ENCODE measurements around the gene AMDHD1.

The AMDHD1 gene, protein sequence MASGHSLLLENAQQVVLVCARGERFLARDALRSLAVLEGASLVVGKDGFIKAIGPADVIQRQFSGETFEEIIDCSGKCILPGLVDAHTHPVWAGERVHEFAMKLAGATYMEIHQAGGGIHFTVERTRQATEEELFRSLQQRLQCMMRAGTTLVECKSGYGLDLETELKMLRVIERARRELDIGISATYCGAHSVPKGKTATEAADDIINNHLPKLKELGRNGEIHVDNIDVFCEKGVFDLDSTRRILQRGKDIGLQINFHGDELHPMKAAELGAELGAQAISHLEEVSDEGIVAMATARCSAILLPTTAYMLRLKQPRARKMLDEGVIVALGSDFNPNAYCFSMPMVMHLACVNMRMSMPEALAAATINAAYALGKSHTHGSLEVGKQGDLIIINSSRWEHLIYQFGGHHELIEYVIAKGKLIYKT

DNA sequence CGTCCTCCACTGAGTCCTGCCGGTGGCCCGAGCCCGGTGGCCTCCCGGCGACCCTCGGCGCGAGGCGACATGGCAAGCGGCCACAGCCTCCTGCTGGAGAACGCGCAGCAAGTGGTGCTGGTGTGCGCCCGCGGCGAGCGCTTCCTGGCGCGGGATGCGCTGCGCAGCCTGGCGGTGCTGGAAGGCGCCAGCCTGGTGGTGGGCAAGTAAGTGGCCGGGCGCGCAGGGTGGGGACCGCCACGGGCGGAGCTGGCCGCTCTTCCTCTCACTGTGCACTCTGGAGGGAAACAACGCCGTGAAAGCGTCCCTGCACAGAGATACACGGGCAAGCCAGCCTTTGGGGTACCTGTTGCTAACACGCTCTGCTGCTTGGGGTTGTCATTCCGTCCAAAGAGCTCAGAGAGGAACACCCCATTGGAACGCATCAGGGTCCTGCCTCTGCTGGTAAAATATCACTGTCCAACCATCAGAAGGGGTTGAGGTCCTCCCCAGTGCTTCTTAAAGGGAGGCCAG lies at the start of gene AMDHD1:
TSS of gene AMDHD1 (plus strand) at position 2 of the 513 bp plus-strand sequence. CDS start at position 70, 68 bp downstream.
- DNase-seq (ENCODE audit: low read depth in 2 of 2): peak; percentile 24 to 27

DNA sequence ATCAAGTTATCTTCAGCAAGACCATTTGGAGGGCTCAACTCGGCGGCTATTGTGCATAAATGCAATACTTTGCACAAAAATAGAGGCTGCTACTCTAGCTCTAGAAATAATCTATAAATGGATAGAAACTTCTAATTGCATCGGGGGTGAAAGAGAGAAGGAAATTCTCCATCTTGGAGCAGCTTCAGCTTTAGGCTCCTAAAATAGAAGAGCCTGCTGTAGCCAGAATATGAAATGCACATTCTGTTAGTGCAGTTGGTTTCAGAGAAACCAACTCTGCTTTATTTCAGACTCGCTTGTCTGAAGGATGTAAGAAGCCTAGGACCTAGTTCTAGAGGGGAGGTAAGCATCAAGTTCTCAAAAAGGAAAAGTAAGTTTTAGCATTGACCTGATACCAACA lies 46.3 kb upstream of the AMDHD1 start:
- no peak for DNase-seq (ENCODE audit: low read depth in 2 of 2)

DNA sequence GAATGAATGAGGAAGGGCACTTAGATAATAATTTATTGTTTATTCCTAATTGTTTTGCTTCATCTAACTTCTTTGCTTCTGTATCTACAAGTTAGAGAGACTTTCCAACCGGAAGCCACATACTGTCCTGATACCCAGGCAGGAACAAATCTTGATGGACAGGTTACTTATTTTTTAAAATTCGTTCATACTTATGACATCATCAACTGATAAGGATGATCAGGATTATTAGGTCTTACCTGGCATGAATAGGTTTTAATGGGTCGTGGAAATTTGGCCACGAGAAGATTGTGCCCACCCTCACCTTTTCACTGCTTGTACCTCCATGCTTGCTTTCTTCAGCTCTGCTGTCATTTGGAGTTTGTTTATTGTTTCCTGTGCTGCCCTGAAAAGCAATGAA lies 45.0 kb upstream of the AMDHD1 start:
- DNase-seq (ENCODE audit: low read depth in 2 of 2): no peak

DNA sequence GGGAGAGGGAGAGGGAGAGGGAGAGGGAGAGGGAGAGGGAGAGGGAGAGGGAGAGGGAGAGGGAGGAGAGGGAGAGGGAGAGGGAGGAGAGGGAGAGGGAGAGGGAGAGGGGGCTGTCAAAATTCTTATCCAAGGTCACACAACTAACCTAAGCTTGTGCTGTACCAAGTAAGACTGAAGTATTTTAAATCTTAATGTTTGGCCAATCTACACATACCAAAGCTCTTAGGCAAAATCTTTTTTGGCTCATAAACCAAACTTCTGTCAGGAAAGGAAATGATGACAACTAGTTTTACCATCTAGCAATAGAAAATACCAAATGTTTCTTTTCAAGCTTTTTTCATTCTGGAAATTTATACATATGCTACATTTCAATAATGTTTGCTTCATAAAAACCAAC lies 34.6 kb upstream of the AMDHD1 start:
- DNase-seq (ENCODE audit: low read depth in 2 of 2): no peak

DNA sequence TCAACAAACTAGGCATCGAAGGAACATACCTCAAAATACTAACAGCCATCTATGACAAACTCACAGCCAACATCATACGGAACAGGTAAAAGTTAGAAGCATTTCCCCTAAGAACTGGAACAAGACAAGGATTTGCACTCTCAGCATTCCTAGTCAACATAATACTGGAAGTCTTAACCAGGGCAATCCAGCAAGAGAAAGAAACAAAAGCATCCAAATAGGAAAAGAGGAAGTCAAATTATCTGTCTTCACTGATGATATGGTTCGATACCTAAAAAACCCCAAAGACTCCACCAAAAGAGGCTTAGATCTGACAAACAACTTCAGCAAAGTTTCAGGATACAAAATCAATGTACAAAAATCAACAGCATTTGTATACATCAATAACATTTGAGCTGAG lies 33.3 kb upstream of the AMDHD1 start:
- no peak for DNase-seq (ENCODE audit: low read depth in 2 of 2)

DNA sequence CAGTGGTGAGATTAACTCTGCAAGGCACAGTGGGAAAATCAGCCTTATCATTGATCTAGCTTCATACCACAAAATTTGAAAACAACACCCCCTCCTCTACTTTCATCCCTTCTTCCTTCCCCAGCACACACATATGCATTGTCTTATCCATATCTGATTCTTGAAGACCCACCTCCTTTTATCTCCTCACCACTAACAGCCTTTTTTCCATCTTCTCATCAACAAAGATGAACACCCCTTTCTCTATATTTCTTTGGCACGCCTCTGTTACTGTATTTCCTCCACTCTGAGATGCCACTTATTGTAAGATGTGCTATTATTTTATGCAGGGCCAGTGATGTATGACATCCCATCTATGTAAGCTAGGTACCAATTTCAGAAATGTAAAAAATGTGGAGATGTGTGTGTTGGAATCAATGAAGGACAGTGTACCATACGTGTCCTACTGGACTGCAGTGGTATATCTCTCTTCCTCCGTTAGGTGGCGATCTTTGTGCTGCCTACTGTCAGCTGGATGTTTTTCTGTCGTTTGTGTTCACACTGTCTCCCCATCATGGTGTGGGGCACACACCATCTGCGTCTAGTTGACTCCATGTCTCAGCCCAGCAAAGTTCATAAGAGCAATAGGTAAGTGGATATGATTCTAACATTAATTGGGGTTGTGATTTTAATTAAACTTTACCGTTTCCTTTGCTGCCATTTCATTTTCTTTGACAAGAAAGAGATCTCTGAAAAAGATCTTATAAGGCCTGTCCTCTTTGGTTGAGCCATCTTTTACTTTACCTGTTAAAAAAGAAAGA lies 24.7 kb upstream of the AMDHD1 start:
- peak in 1 of 2 donors; percentile 12 for DNase-seq (ENCODE audit: low read depth in 2 of 2)

DNA sequence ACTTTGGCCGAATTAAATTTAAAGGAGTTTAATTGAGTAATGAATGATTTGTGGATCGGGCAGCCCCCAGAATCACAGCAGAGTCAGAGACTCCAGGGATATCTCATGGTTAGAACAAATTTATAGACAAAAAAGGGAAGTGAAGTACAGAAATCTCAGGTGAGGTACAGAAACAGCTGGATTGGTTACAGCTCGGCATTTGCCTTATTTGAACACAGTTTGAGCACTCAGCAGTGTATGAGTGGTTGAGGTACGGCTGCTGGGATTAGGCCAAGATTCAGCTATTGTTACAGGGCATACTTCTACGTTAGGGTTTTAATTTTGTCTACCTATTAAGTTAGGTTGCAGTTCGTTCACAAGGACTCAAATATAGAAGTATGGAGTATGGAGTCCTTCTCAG lies 24.0 kb upstream of the AMDHD1 start:
- DNase-seq (ENCODE audit: low read depth in 2 of 2): no peak

DNA sequence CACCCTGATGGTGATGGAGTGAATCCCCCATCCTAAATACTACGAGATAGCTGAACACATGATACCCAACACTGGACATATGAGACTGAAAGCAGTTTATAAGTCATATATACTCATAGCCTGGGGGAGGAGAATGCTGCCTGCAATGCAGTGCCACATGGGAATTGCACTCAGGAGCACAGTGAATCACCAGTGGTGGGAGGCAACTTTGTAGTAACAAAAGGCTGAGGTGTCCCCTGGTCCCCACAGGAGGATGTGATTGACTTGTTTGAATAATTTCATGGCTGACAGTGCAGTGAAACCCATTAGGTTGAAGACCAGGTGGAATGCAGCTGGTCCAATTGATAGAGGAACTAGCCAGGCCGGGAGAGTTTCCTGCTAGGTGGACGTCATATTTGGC lies 20.9 kb upstream of the AMDHD1 start:
- no peak for DNase-seq (ENCODE audit: low read depth in 2 of 2)

DNA sequence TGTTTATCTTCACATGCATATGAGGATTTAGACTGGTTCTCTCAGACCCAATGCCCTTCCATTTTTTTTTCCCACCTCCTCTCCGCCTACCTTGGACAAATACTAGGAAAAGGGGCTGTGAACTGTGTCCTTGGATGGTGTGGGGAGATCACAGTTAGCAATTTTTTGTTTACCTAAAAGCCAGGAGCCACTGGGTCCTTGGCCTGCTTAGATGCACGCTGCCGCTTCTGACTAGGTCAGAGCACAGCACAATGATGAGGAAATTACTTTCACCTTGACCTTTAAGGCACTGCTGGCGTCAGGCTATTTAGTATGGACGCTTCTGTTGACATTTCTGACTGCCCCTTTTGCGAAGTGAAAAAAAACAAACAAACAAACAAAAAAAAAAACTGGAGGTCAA lies 2.6 kb upstream of the AMDHD1 start:
- no peak for DNase-seq (ENCODE audit: low read depth in 2 of 2)

DNA sequence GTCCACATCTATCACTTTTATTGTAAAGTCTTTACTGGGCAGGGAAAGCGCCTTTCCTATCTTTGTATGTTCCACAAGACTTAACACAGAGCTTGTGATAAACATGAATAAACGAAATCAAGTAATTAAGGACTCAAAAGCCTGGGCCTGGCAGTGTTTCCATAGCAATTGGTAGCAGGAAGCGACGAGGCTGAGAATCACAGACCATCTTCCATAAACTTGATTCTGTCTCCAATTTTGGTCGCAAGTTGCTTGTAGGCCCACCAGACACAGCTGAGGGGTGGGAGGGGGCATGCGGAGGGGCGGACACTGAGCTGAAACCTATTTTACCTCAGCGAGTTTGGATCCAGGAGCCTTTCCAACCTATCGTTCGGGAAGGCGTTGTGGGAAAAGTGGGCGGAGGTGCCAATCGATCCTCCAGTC lies 1.0 kb upstream of the AMDHD1 start:
- no peak for DNase-seq (ENCODE audit: low read depth in 2 of 2)

DNA sequence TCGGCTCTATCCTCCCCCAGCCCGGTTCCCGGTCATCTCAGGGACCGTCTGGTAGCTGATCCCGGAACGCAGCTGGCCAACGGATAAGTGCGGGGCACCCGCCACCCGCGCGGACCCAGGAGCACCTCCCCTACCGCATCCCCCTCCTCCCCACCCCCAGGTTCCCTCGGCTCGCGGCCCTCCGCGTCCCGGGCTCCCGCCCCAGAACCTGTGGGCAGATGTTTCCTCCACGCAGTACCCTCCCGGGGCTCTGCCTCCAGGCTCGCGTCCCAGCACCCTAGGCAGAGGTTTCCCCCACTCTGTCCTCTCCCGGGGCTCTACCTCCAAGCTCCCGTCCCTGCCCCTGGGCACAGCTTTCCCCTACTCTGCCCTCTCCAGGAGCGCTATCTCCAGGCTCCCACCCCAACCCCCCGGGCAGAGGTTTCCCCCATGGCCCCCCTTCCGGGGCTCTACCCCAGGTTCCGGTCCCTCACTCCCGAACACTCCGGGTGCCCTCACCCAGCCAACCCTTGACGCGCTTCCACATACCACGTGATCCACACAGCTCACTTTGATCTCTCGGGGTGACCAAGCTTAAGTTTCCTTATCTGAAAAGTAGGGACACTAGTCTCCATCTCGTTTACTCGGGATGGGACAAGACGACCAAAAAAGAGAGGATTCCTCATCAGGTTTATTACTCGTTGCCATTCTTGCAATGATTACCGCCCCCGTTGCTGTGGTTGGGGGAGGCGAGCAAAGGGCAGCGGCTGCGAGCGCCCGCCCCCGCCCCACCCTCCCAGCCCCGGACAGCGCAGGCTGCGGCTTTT lies 404 bp upstream of the AMDHD1 start, which contains the start of gene CCDC38:
TSS of gene CCDC38 (minus strand) at position 91 of the 806 bp plus-strand sequence. CDS start 6,105 bp downstream, outside the sequence.
- DNase-seq (ENCODE audit: low read depth in 2 of 2): peak; percentile 58 to 63

DNA sequence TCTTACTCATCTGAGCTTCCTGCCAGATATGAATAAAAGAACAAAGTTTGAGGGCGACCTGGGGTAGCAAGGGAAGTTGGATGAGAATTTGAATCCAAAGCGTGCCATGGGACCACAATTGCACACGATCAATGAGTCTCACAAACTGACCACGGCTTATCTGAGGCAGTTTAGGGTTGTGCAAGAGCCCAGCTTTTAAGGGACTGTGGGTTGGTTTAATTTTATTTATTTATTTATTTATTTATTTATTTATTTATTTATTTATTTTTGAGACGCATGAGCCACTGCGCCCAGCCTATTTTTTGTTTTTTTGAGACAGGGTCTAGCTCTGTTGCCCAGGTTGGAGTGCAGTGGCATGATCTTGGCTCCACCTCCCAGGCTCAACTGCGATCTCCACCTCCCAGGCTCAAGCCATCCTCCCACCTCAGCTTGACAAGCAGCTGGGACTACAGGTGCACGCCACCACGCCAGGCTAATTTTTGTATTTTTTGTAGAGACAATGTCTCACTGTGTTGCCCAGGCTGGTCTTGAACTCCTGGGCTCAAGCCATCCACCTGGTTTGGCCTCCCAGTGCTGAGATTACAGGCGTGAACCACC lies 1.1 kb downstream of the AMDHD1 start:
- no peak for DNase-seq (ENCODE audit: low read depth in 2 of 2)

DNA sequence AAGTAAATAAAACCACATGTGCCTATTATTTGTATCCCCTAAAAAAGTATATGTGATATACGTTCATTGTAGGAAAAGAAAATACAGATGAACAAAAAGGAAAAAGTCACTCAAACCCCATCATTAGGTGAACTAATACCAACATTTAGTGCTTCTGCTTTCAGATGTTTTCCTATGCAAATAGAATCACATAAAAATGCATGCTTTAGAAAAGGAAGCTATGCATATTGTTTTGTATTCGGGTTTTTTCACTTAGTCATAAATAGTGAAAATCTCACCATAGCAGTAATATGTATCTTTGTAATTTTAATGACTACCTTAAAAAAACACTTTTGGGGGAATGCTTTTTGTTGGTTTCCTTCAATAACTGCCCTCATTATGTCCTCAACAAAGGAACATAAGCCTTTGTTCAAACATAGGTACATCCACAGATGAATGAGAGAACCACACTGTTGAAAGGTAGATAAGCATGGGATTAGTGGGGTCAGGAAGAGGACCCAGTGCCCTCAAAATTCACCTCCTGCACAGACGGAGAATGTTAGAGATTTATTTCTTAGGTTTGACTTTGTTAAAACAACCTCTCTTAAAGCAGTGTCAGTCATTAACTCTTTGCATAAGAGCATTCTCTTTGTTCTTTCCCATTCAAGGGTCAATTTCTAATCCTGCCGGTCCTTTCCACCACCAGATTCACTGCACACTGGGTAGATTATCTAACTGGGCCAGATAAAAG lies 6.5 kb downstream of the AMDHD1 start:
- DNase-seq (ENCODE audit: low read depth in 2 of 2): no peak

DNA sequence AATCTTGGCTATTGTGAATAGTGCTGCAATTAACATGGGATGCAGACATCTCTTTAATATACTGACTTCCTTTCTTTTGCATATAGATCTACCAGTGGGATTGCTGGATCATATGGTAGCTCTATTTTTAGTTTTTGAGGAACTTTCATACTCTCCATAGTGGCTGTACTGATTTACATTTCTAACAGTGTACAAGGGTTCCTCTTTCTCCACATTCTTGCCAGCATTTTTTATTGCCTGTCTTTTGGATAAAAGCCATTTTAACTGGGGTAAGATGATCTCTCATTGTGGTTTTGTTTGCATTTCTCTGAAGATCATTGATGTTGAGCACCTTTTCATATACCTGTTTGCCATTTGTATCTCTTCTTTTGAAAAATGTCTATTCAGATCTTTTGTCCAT lies 8.4 kb downstream of the AMDHD1 start:
- DNase-seq (ENCODE audit: low read depth in 2 of 2): no peak

DNA sequence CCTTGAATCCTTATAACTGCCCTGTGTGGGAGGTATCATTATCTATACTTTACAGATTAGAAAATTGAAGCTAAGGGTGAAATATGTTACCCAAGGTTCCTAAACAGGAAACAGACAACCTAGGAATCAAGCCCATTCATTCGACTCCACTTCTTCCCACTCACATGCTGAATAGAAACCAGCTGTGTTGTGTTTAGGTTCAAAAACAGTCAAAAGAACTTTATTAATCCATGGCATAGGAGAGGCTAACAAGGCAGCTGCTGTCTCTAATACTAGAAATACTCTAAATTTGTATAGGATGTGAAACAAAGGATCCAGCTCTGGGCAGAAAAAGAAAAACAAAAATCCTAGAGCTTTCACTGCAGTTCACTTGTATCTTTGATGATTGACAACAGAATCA lies 9.9 kb downstream of the AMDHD1 start:
- DNase-seq (ENCODE audit: low read depth in 2 of 2): no peak

DNA sequence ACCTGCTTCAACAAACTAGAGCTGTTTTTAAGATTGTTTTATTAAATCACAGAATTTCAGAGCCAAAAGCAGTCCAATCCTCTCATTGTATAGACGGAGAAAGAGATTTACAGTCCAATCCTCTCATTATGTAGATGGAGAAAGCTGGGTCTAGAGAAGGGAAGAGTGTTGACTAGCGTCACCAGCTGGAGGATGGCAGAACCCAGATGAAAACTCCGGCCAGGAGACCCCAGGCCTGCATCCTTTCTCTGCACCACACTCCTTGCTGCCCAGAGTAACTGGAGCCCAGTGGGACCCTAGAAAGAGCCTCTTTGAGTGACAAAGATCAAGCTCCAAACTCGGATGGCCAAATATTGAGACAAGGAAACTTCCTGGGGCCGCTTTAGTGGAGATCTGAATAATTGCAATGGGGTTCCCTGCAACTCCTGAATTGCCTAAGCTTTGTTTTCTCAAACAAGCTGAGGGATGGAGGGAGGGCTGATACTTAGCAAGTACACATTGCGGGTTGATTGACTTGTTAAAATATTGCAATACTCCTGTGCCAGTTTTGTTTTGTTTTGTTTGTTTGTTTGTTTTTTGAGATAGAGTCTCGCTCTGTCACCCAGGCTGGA lies 12.5 kb downstream of the AMDHD1 start:
- no peak for DNase-seq (ENCODE audit: low read depth in 2 of 2)

DNA sequence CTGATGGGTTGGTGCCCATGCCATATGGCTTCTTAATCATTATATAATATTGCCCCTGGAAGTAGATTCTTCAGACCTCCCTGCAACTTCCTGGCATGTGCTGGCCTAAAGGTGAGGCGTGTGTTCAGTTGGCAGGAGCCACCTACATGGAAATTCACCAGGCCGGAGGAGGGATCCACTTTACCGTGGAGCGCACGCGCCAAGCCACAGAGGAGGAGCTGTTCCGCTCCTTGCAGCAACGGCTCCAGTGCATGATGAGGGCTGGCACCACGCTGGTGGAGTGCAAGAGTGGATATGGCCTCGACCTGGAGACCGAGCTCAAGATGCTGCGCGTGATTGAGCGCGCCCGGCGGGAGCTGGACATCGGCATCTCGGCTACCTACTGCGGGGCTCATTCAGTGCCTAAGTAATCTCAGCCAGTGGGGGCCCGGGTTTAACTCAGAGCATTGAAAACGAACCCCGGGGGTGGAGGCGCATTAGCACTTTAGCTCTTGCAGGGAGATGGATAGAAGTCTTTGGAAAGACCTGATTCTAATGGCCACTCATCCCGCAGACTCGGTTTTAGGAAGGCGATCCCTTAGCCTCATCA lies 13.5 kb downstream of the AMDHD1 start:
- no peak for DNase-seq (ENCODE audit: low read depth in 2 of 2)

DNA sequence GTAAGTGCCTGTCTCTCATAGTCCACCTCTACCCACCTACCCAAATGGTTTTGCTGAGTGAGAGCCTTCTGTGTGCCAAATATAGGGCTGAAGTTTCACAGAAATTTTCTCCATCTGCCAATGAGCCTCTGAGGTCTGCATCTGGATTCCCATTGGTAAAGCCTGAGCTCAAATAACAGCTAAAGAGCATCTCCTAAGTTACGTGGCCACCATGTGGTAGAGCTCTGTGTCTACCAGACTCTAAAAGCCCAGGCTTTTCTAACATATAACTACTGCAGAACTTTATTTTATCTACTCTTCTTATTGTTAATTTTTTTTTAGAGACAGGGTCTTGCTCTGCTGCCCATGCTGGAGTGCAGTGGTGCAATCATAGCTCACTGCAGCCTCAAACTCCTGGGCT lies 16.0 kb downstream of the AMDHD1 start:
- no peak for DNase-seq (ENCODE audit: low read depth in 2 of 2)

DNA sequence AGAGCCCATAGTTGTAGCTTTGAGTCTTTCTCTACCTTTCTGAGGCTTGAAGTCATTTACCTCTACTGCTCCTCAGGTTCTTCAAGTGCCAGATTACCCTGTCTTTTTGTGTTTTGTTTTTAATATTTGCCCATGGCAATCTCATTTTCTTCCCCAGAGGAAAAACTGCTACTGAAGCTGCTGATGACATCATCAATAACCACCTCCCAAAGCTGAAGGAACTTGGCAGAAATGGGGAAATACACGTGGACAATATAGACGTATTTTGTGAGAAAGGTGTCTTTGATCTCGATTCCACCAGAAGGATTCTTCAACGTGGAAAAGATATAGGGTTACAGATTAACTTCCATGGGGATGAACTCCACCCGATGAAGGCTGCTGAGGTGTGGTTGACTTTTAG lies 17.1 kb downstream of the AMDHD1 start:
- no peak for DNase-seq (ENCODE audit: low read depth in 2 of 2)

DNA sequence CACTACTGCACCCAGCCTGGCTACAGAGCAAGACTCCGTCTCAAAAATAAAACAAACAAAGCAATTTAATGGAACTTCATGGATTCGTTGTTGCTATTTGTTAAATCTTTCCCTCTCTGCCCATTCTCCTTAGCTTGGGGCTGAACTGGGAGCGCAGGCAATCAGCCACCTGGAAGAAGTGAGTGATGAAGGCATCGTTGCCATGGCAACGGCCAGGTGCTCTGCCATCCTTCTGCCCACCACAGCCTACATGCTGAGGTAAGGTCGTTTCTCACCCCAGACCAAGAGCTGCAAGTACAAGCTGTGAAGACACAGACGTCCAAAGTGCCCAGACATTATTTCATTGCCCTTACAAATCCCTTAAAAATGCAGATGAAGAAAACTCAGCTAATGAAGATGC lies 19.1 kb downstream of the AMDHD1 start:
- no peak for DNase-seq (ENCODE audit: low read depth in 2 of 2)
